Testis (tissue), 3 donors: ENCODE data around the gene SLC24A3. TPM values are rescaled to one million over a fixed set of nuclear protein-coding genes. Genes with fewer than 3 reads are reported as not detected.

Experiments used
- DNase-seq: peaks from one replicate; pipeline ENCODE4 v3.0.0-alpha.2; 2019
- H3K27ac ChIP-seq, 2 donors: fragments of 200-600 bp; sonication (generic); one replicate each; pipeline ENCODE4 v1.5.1; 2019
- H3K27me3 ChIP-seq: fragments of 200-600 bp; sonication (generic); one replicate; pipeline ENCODE4 v1.5.1; 2019
- H3K36me3 ChIP-seq: fragments of 200-600 bp; sonication (generic); one replicate; pipeline ENCODE4 v1.5.1; 2017; ENCODE audit warnings: low read depth; ENCODE audit errors: missing control alignments
- H3K4me1 ChIP-seq: fragments of 200-600 bp; sonication (generic); one replicate; pipeline ENCODE4 v1.5.1; 2019
- H3K4me3 ChIP-seq, 2 donors: fragments of 200-600 bp; sonication (generic); one replicate each; pipeline ENCODE4 v1.5.1; 2017 to 2019
- H3K9me3 ChIP-seq: fragments of 200-600 bp; sonication (generic); one replicate; pipeline ENCODE4 v1.5.1; 2017
- POLR2A ChIP-seq: fragments of 450-650 bp; IDR thresholded peaks from one replicate; pipeline ENCODE4 v1.6.1; 2017; ENCODE audit warnings: antibody characterized with exemption, mild to moderate bottlenecking, moderate library complexity
- WGBS, 2 donors: methylation state at CpG; one replicate each; pipeline ENCODE4 v1.1.5; 2018; 5-methylcytosine and 5-hydroxymethylcytosine counted together
- intact Hi-C: fragments of 100-400 bp; cut with DNase I; formaldehyde crosslinking; loops from one replicate; pipeline ENCODE4 v1.15.1; 2023; ENCODE audit warnings: low total_unique reads
- polyA plus RNA-seq: library from polyadenylated mRNA; stranded (reverse); fragments of 350-450 nt; fragmentation: Illumina TruSeq; extraction: RNeasy Lipid Tissue Mini Kit (QIAGEN cat#74804); gene quantifications from one replicate; pipeline ENCODE4 v1.2.3, GENCODE V29; 2014; ENCODE audit warnings: low read depth, low replicate concordance; ENCODE audit not compliant: insufficient read depth
- total RNA-seq, 2 donors: library from RNA; depleted of rRNA; stranded (reverse); fragments of >200 nt; gene quantifications; one replicate each; pipeline ENCODE4 v1.2.3, GENCODE V29; 2016
- TF ChIP-seq, protein P1 (sequence below), 3 experiments: fragments of 450-650 bp in 2 of 3; fragments of 200-600 bp in 1 of 3; sonication (generic) in 1 of 3; IDR thresholded peaks; one replicate each; pipeline ENCODE4 v1.5.1; 2016 to 2019; ENCODE audit warnings: antibody characterized with exemption in 3 of 3, mild to moderate bottlenecking in 2 of 3, moderate library complexity in 1 of 3

Gene SLC24A3
- total and polyA plus RNA-seq, 3 donors from 2014 or later: 2.4 to 4.5 (median 3.8) TPM

DNA sequence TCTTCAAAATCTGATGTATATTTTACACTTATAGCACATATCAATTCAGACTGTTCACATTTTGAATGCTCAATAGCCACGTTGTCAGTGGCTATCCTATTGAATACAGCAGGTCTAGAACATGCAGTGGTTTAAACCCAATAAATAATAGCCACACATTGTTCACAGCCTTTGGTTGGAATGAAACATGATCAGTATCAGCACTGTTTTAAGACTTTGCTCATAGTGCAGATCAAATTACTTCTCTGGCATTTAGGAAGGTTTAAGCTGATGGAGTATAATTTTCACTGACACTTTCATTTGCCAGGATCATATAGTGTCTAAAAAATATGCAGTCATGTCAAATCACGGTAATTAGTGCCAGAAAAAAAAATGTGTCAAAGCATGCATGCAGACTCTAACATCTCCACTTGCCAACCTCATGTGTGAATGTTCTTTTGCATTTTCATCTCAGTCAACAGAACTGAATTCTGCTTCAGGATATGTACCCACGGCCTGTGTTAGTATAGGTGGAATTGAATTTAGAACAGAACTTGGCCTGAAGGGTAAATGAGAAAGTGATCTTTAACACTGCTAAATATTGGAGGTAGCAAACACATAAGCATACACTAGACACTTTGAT is 184.1 kb downstream of the SLC24A3 start:
- intact Hi-C loops: no loop called here
- Histone ChIP-seq H3K9me3 (no peaks in the 10 kb centered on the region), H3K4me1 (no peaks in the 10 kb centered on the region), H3K27me3 (no peaks in the 10 kb centered on the region), H3K36me3 (no peaks in the 10 kb centered on the region), H3K27ac (no peak overlapping the region), H3K4me3 (no peak overlapping the region)
- WGBS, 2 donors: 73 to 78% methylated on average over 3 of the region's 3 CpGs
- DNase-seq: no peak
- TF ChIP-seq, protein P1, sequence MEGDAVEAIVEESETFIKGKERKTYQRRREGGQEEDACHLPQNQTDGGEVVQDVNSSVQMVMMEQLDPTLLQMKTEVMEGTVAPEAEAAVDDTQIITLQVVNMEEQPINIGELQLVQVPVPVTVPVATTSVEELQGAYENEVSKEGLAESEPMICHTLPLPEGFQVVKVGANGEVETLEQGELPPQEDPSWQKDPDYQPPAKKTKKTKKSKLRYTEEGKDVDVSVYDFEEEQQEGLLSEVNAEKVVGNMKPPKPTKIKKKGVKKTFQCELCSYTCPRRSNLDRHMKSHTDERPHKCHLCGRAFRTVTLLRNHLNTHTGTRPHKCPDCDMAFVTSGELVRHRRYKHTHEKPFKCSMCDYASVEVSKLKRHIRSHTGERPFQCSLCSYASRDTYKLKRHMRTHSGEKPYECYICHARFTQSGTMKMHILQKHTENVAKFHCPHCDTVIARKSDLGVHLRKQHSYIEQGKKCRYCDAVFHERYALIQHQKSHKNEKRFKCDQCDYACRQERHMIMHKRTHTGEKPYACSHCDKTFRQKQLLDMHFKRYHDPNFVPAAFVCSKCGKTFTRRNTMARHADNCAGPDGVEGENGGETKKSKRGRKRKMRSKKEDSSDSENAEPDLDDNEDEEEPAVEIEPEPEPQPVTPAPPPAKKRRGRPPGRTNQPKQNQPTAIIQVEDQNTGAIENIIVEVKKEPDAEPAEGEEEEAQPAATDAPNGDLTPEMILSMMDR (IDR thresholded peaks at IDR 0.05): no peak
- no peak for TF ChIP-seq POLR2A

DNA sequence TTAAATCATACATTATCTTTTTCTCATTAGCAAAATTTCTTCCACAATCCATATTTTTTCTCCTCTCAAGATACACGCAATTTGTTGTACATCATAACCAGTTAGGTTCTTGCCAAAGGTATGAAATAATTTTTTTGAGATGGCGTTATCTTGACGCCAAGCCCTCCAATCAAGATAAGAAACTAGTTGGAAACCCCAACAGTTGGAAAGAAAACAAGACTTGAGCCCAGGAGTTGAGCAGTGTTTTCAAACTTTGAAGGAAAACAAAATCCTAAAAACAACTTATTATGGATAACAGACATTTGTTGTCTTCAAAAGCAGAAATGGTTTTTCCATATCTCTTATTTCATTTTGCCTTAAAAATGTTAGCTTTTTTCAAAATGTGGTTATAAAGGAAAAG is 184.8 kb downstream of the SLC24A3 start:
- H3K9me3 ChIP-seq: no peaks in the 10 kb centered on the region
- H3K4me1 ChIP-seq: no peaks in the 10 kb centered on the region
- WGBS, 2 donors: 78 to 83% methylated on average over 3 of the region's 3 CpGs
- no peak overlapping the region for H3K27ac ChIP-seq
- intact Hi-C loops: no loop called here
- no peak overlapping the region for H3K4me3 ChIP-seq
- H3K36me3 ChIP-seq: no peaks in the 10 kb centered on the region
- TF ChIP-seq POLR2A: no peak
- TF ChIP-seq, protein P1 (IDR thresholded peaks at IDR 0.05): no peak
- no peaks in the 10 kb centered on the region for H3K27me3 ChIP-seq
- no peak for DNase-seq

DNA sequence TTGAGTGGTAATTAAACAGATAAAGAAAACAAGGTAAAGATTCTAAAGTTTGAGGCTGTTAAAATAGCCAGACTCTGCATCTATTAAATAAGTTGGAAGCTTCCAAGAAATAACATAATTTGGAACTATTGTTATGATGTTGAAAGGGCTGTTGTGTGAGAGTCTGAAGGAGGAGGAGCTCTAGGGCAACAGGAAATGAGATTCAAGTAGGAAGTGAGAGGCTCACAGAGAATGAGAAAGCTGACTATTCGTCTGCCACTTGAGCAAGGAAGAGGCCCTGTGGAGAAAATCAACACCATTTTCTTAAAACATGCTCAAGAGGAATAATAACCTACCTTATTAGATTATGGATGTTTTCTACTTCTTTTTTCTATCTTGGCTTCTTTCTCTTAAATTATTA is 185.2 kb downstream of the SLC24A3 start:
- H3K27ac ChIP-seq: no peak overlapping the region
- H3K9me3 ChIP-seq: no peaks in the 10 kb centered on the region
- H3K4me1 ChIP-seq: no peaks in the 10 kb centered on the region
- no peaks in the 10 kb centered on the region for H3K36me3 ChIP-seq
- WGBS, 2 donors: 71 to 96% methylated on average over 1 of the region's 1 CpG
- intact Hi-C loops: no loop called here
- no peak for DNase-seq
- TF ChIP-seq, protein P1 (IDR thresholded peaks at IDR 0.05): no peak
- TF ChIP-seq POLR2A: no peak
- H3K27me3 ChIP-seq: no peaks in the 10 kb centered on the region
- H3K4me3 ChIP-seq: no peak overlapping the region

DNA sequence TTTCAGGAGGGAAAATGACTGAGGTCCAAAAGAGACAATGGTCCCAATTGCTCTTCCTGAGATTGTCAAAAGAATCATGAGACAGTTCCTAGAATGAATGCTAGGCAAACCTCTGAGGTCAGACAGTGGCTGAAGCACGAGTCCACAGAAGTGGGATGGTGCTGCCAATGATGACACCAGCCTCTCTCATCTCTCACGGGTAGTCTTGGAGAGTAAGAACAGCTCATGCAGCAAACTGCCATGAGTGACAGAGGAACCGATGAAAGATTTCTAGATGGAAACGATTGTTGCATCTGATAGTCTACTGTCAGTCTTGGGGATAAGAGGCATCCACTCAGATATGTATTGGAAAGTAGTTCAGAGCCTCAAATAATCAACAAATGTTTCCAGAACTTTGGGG is 188.7 kb downstream of the SLC24A3 start:
- DNase-seq: no peak
- no peaks in the 10 kb centered on the region for H3K36me3 ChIP-seq
- H3K9me3 ChIP-seq: no peaks in the 10 kb centered on the region
- H3K4me1 ChIP-seq: no peaks in the 10 kb centered on the region
- no peak overlapping the region for H3K27ac ChIP-seq
- WGBS, 2 donors: 74 to 85% methylated on average over 4 of the region's 4 CpGs
- no peaks in the 10 kb centered on the region for H3K27me3 ChIP-seq
- intact Hi-C loops: no loop called here
- no peak overlapping the region for H3K4me3 ChIP-seq
- no peak for TF ChIP-seq POLR2A
- TF ChIP-seq, protein P1 (IDR thresholded peaks at IDR 0.05): no peak

DNA sequence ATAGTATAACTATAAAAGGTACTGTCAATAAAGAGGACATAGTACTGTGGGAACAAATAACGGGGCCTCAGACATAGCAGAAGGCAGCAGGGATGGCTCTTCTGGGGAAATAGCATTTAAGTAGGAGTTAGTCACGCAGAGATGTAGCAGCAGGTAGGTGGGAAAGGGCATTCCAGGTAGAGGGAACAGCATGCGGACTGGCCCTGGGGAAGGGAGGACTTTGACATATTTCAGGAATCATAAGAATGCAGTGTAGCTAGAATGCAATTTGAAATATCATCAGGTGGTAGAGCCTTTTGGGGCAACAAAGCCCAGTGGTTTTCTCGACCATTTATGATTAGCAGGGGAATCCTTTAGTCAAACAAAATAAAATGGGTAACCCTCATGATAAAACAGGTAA is 191.1 kb downstream of the SLC24A3 start:
- intact Hi-C loops: no loop called here
- TF ChIP-seq, protein P1 (IDR thresholded peaks at IDR 0.05): no peak
- TF ChIP-seq POLR2A: no peak
- Histone ChIP-seq H3K27me3 (no peaks in the 10 kb centered on the region), H3K9me3 (no peaks in the 10 kb centered on the region), H3K4me1 (no peaks in the 10 kb centered on the region), H3K36me3 (no peaks in the 10 kb centered on the region), H3K4me3 (no peak overlapping the region), H3K27ac (no peak overlapping the region)
- WGBS, 2 donors: 91 to 93% methylated on average over 4 of the region's 4 CpGs
- DNase-seq: no peak
